ENCODE results near the gene CSTPP1. TPM values are rescaled to one million over a fixed set of nuclear protein-coding genes. Genes with fewer than 3 reads are reported as not detected.

Gene CSTPP1
- total RNA-seq, 3 donors from 2014 or later: 13.4 to 43.6 (median 30.5) TPM

GRCh38 chr11:47163193-47163592 is 226.6 kb downstream of the CSTPP1 start:
- H3K9me3 ChIP-seq: no peaks in the 10 kb centered on the region
- peaks cover 11% of the 10 kb centered on the region for H3K36me3 ChIP-seq
- TF ChIP-seq CTCF (IDR thresholded peaks at IDR 0.05) (no peak), POLR2A (IDR thresholded peaks at IDR 0.05) (no peak), POLR2AphosphoS5 (IDR thresholded peaks at IDR 0.05) (no peak)
- intact Hi-C loops (cut with DNase I; ENCODE audit: low total_unique reads): loop anchor here (10.0 kb wide), 1 partner anchor 1068 kb away; no protein-coding TSS in a partner anchor
- H3K27me3 ChIP-seq: no peaks in the 10 kb centered on the region
- no peak overlapping the region for H3K27ac ChIP-seq
- no peaks in the 10 kb centered on the region for H3K4me1 ChIP-seq
- no peak overlapping the region for H3K4me3 ChIP-seq
- DNase-seq (ENCODE audit: low spot score in 2 of 2): no peak

- intact Hi-C loops (cut with DNase I; ENCODE audit: low total_unique reads): loop anchor here (10.0 kb wide), 1 partner anchor 1069 kb away; no protein-coding TSS in a partner anchor
- H3K27me3 ChIP-seq: no peaks in the 10 kb centered on the region
These were observed 227.3 kb downstream of the CSTPP1 start for GRCh38 chr11:47163898-47164297.

GRCh38 chr11:47164321-47164720 is 227.8 kb downstream of the CSTPP1 start:
- H3K36me3 ChIP-seq: peaks cover 11% of the 10 kb centered on the region
- no peaks in the 10 kb centered on the region for H3K27me3 ChIP-seq
- intact Hi-C loops (cut with DNase I; ENCODE audit: low total_unique reads): loop anchor here (10.0 kb wide), 1 partner anchor 1070 kb away; no protein-coding TSS in a partner anchor
- H3K4me3 ChIP-seq: no peak overlapping the region
- no peak overlapping the region for H3K27ac ChIP-seq
- no peaks in the 10 kb centered on the region for H3K4me1 ChIP-seq
- DNase-seq (ENCODE audit: low spot score in 2 of 2): no peak
- TF ChIP-seq POLR2AphosphoS5 (IDR thresholded peaks at IDR 0.05) (no peak), POLR2A (IDR thresholded peaks at IDR 0.05) (no peak), CTCF (IDR thresholded peaks at IDR 0.05) (no peak)
- H3K9me3 ChIP-seq: no peaks in the 10 kb centered on the region

More at GRCh38 chr11:47163898-47164297, 227.3 kb downstream of the CSTPP1 start:
- no peaks in the 10 kb centered on the region for H3K4me1 ChIP-seq
- no peak for DNase-seq (ENCODE audit: low spot score in 2 of 2)
- H3K4me3 ChIP-seq: no peak overlapping the region
- H3K27ac ChIP-seq: no peak overlapping the region
- TF ChIP-seq POLR2A (IDR thresholded peaks at IDR 0.05): no peak
- TF ChIP-seq CTCF (IDR thresholded peaks at IDR 0.05): no peak
- TF ChIP-seq POLR2AphosphoS5 (IDR thresholded peaks at IDR 0.05): no peak
- no peaks in the 10 kb centered on the region for H3K9me3 ChIP-seq
- peaks cover 11% of the 10 kb centered on the region for H3K36me3 ChIP-seq

GRCh38 chr11:47165253-47165840 is 228.8 kb downstream of the CSTPP1 start:
- H3K36me3 ChIP-seq: peaks cover 11% of the 10 kb centered on the region
- intact Hi-C loops (cut with DNase I; ENCODE audit: low total_unique reads): loop anchor here (10.0 kb wide), 1 partner anchor 1071 kb away; no protein-coding TSS in a partner anchor
- TF ChIP-seq POLR2AphosphoS5 (IDR thresholded peaks at IDR 0.05): no peak
- no peak for TF ChIP-seq CTCF (IDR thresholded peaks at IDR 0.05)
- no peak for TF ChIP-seq POLR2A (IDR thresholded peaks at IDR 0.05)
- DNase-seq (ENCODE audit: low spot score in 2 of 2): no peak
- no peaks in the 10 kb centered on the region for H3K27me3 ChIP-seq
- no peak overlapping the region for H3K27ac ChIP-seq
- no peaks in the 10 kb centered on the region for H3K9me3 ChIP-seq
- no peaks in the 10 kb centered on the region for H3K4me1 ChIP-seq
- H3K4me3 ChIP-seq: no peak overlapping the region

GRCh38 chr11:47166368-47166767 is 229.8 kb downstream of the CSTPP1 start:
- no peak overlapping the region for H3K4me3 ChIP-seq
- H3K36me3 ChIP-seq: peaks cover 18% of the 10 kb centered on the region
- TF ChIP-seq POLR2AphosphoS5 (IDR thresholded peaks at IDR 0.05): no peak
- TF ChIP-seq POLR2A (IDR thresholded peaks at IDR 0.05): no peak
- intact Hi-C loops (cut with DNase I; ENCODE audit: low total_unique reads): loop anchor here (10.0 kb wide), 1 partner anchor 1072 kb away; no protein-coding TSS in a partner anchor
- H3K27me3 ChIP-seq: no peaks in the 10 kb centered on the region
- DNase-seq (ENCODE audit: low spot score in 2 of 2): no peak
- no peaks in the 10 kb centered on the region for H3K4me1 ChIP-seq
- no peak overlapping the region for H3K27ac ChIP-seq
- H3K9me3 ChIP-seq: no peaks in the 10 kb centered on the region
